GM21723 (cell line): ENCODE data around the gene ANKRD13D.

Source experiments
- ATAC-seq: cut with Tn5 transposase; IDR thresholded peaks from one replicate; pipeline ENCODE4 v1.9.1; 2021; ENCODE audit warnings: mild to moderate bottlenecking, moderate library complexity; ENCODE audit not compliant: unreplicated experiment

Gene ANKRD13D

GRCh38 chr11:67302571-67303131 is 13.5 kb downstream of the ANKRD13D start:
- ATAC-seq: no peak

DNA sequence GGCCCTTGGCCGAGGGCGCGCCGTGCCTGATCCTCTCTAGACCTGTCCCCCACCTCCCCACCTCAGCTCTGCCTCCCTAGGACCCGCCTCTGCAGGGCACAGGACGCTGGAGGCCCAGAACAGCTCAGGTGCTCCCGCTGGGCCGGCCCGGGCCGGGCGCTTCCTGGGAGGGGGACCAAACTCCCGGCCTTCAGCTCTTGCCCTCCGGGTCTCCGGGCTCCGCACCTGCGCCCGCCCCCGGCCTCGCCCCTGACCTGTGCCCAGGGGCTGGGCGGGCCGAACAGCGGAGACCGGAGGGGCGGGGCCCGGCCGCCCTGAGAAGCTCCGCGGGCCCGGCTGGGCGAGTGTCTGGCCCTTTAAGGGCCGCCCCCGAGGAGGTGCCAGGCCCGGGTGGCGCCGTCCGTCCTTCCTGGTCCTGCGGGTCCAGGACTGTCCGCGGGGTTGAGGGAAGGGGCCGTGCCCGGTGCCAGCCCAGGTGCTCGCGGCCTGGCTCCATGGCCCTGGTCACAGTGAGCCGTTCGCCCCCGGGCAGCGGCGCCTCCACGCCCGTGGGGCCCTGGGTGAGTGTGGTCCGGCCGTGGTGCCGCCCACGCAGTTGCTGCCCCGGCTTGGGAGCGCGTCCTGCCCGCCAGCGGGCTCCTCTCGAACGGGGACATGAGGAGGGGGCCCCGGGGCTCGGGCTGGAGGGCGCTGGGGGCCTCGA is 14.2 kb downstream of the ANKRD13D start, which contains the start of gene SSH3:
Gene SSH3, plus strand, starts transcription at position 399 of the 703 bp plus-strand sequence. Its CDS starts 96 bp downstream, at position 495.
- no peak for ATAC-seq

- ATAC-seq: no peak
Observed at GRCh38 chr11:67303835-67304411, 14.8 kb downstream of the ANKRD13D start.

- no peak for ATAC-seq
Observed at GRCh38 chr11:67304511-67305113, 15.5 kb downstream of the ANKRD13D start.

DNA sequence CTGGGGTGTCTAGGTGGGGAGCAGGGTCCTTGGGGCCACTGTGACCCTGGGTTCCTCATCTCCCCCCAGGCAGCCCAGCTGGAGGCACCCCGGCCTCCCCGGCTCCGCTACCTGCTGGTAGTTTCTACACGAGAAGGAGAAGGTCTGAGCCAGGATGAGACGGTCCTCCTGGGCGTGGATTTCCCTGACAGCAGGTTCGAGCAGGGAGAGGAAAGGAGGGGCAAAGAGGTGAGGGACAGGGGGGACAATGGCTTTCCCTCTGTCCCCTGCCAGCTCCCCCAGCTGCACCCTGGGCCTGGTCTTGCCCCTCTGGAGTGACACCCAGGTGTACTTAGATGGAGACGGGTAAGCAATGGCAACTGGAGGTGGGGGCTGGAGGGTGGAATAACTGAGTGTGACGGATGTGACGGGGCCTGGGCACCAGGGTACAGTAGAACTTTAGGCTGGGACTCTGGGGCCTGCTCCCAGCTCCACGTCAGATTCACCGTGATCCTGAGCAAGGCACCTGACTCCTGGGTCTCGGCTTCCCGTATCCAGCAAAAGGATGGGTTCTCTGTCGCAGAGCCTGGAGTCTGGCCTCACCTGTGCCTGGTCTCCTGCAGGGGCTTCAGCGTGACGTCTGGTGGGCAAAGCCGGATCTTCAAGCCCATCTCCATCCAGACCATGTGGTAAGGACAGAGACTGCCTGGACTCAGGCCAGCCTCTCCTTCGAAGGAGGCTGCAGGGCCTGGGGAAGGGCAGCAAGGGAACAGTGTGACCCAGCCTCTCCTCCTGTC is 17.9 kb downstream of the ANKRD13D start:
- ATAC-seq: no peak

- ATAC-seq: no peak
Observed at GRCh38 chr11:67307545-67308001, 18.5 kb downstream of the ANKRD13D start.

- ATAC-seq: no peak
Observed at GRCh38 chr11:67308031-67308866, 19.1 kb downstream of the ANKRD13D start.

GRCh38 chr11:67309166-67309565 is 20.1 kb downstream of the ANKRD13D start:
- ATAC-seq: no peak

- no peak for ATAC-seq
Observed at GRCh38 chr11:67309661-67310061, 20.6 kb downstream of the ANKRD13D start.

DNA sequence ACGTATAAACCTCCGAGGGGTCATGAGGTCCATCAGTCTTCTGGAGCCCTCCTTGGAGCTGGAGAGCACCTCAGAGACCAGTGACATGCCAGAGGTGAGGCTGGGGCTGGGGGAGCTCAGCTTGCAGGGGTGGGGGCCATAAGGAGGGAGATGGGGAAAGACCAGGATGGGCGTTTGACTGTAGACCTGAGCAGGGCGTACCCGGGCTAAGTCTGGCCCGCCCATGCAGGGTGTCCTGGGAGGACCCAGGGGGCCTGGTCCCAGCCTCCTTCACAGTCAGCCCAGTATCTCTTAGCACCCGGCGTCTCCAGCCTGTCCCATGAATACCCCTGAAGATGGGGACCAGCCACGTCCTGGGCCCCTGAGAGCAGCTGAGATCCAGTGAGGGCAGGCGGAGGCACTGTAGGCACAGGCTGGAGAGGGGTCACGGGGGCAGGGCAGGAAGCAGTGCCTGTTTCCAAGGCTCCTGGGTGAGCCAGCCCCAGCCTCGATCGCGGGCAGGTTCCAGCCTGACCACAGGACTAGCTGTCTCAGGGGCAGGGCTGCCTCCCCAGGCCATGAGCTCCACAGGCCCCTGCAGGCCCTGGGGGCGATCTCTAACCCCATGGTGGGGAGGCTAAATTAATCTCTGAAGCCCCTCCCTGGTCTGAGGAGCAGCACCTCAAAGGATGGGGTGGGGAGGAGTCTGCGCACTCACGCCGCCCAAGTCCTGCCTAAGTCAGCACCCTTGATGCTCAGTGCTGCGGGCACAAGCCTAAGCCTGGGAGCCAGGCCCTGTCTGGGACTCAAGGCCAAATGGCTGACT is 21.3 kb downstream of the ANKRD13D start:
- ATAC-seq: no peak

- no peak for ATAC-seq
Observed at GRCh38 chr11:67311051-67311555, 22.0 kb downstream of the ANKRD13D start.

GRCh38 chr11:67311556-67312082 is 22.5 kb downstream of the ANKRD13D start:
- ATAC-seq: no peak

DNA sequence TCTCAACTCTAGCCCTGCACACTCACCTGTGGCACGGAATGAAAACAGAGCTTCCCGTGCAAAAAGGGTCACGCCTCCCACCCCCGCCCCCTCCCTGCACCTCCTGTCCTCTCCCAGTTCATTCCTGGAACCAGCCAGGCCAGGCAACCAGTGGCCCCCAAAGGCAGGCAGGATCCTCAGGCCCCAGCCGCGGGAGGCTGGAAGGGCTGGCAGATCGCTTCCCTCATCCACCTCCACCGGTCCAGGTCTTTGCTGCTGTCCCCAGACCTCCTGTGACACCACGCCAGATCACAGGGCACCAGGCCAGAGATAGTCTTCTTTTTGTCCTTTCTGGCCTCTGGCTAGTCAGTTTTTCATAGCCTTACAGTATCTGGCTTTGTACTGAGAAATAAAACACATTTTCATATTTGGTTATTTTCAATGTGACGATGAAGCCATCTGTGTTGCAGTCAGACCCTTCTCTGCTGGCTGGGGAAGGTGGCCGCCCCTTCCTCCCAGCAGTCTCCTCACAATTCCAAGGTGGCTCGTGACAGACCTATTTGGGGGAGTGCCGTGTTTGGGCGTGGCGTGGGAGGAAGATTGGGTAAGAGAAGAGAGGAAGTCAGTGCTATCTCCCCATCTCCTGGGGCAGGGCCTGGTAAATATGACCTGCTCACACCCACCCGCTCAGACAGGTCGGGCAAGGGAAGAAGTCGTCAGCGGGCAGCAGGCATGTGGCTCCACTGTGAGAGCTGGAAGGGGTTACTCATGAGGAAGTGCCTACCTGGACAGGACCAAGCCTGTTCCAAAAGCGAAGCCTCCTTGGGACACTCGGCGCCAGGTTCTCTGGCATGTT is 23.3 kb downstream of the ANKRD13D start:
- no peak for ATAC-seq

GRCh38 chr11:67313125-67313890 is 24.2 kb downstream of the ANKRD13D start:
- ATAC-seq: no peak

- no peak for ATAC-seq
Observed at GRCh38 chr11:67314218-67314617, 25.1 kb downstream of the ANKRD13D start.

DNA sequence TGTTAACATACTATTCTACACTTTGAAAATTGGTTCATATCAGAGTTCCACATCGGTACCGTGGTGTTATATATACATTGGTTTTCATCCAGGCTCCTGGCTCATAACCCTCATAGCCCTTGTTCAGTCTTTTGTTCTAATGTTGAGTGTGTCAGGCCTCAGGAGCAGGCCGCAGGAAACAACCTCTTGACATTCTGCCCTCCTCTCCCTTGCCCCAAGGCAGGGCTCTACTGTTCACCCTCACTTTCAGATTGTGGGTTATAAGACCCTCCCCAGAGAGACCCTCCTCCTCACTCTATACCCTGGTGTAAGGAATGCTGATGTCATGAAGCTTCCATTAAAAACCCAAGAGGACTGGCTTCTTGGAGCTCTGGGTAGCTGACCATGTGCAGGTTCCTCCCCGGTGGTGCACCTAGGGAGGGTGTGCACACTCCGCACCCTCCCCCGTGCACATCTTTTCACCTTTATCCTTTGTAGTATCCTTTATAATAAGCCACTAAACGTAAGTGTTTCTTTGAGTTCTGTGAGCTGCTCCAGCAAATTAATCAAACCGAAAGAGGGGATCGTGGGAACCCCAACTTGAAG is 26.3 kb downstream of the ANKRD13D start:
- no peak for ATAC-seq

DNA sequence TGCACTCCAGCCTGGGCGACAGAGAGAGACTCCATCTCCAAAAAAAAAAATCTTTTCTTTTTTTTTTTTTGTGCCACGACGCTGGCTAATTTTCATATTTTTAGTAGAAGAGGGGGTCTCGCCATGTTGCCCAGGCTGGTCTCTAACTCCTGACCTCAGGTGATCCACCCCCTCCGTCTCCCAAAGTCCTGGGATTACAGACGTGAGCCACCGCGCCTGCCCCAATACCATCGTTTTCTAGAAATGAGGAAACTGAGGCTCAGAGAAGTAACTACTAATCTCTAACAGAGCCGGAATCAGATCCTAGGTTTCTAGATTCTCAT is 27.7 kb downstream of the ANKRD13D start:
- no peak for ATAC-seq
